Measurements from ENCODE around the gene MAEA. TPM values are rescaled to one million over a fixed set of nuclear protein-coding genes. Genes with fewer than 3 reads are reported as not detected.

MAEA gene
- total and polyA plus RNA-seq, 5 donors from 2014 or later: 61.2 to 77.7 (median 66.4) TPM

GRCh38 chr4:1347410-1347864 lies 57.7 kb downstream of the MAEA start:
- H3K27ac Mint-ChIP-seq: peak overlapping the region; percentile 86 to 93 (median 90)
- peaks cover 26% of the 10 kb centered on the region for H3K4me1 ChIP-seq (ENCODE audit: control insufficient read depth, insufficient read depth, low read length, poor library complexity, severe bottlenecking)
- no peaks in the 10 kb centered on the region for H3K9me3 ChIP-seq (ENCODE audit: control insufficient read depth in 2 of 2, low read length in 2 of 2)
- H3K4me3 Mint-ChIP-seq: peak overlapping the region; percentile 90 to 96 (median 92)
- H3K4me1 Mint-ChIP-seq: peaks cover 12 to 50% (median 30%) of the 10 kb centered on the region in 4 donors
- H3K27me3 Mint-ChIP-seq: no peaks in the 10 kb centered on the region
- peak overlapping the region; percentile 77 for H3K4me3 ChIP-seq (ENCODE audit: low read depth, low read length)
- H3K36me3 Mint-ChIP-seq: peaks cover 14% of the 10 kb centered on the region
- no peaks in the 10 kb centered on the region for H3K9me3 Mint-ChIP-seq
- peak overlapping the region; percentile 93 for H3K27ac ChIP-seq (ENCODE audit: insufficient read depth, low read length, poor library complexity, severe bottlenecking)
- H3K27me3 ChIP-seq (ENCODE audit: control insufficient read depth, insufficient read depth, low read length): no peaks in the 10 kb centered on the region
- ATAC-seq (ENCODE audit: low read depth in 2 of 2) (peak in 1 of 2 donors; percentile 2), DNase-seq (peak in 1 of 3 donors; percentile 63)
- H3K36me3 ChIP-seq (ENCODE audit: control insufficient read depth, insufficient read depth, low read length): peaks cover 3% of the 10 kb centered on the region

DNA sequence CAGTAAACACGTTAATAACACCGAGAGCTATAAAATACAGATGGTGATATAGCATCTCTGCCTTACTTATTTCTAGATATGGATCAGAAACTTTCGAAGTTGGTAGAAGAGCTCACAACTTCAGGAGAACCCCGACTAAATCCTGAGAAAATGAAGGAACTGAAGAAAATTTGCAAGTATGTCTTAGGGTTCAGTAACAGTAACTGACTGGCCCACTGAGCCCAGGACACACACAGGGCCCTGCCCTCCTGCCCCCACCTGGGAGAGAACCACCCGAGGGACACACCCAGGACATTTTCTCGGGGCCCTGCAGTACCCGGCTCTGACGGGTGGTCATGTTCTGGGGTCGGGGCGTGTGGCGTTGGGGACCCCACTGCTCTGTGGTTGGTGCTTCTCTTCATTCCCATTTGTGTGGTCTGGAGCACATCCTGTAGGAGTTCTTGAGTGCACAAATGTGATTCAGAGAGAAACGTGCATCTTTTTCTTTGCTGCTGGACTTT lies 58.4 kb downstream of the MAEA start:
- H3K9me3 ChIP-seq (ENCODE audit: control insufficient read depth in 2 of 2, low read length in 2 of 2): no peaks in the 10 kb centered on the region
- Mint-ChIP-seq H3K4me3 (peak overlapping the region; percentile 90 to 96 (median 92)), H3K27ac (peak overlapping the region; percentile 86 to 93 (median 90)), H3K36me3 (peaks cover 14% of the 10 kb centered on the region), H3K4me1 (peaks cover 12 to 50% (median 30%) of the 10 kb centered on the region in 4 donors), H3K27me3 (no peaks in the 10 kb centered on the region), H3K9me3 (no peaks in the 10 kb centered on the region)
- no peaks in the 10 kb centered on the region for H3K27me3 ChIP-seq (ENCODE audit: control insufficient read depth, insufficient read depth, low read length)
- H3K36me3 ChIP-seq (ENCODE audit: control insufficient read depth, insufficient read depth, low read length): no peaks in the 10 kb centered on the region
- DNase-seq (no peak), ATAC-seq (ENCODE audit: low read depth in 2 of 2) (no peak)
- peaks cover 26% of the 10 kb centered on the region for H3K4me1 ChIP-seq (ENCODE audit: control insufficient read depth, insufficient read depth, low read length, poor library complexity, severe bottlenecking)
- H3K27ac ChIP-seq (ENCODE audit: insufficient read depth, low read length, poor library complexity, severe bottlenecking): peak overlapping the region; percentile 93
- peak overlapping the region; percentile 77 for H3K4me3 ChIP-seq (ENCODE audit: low read depth, low read length)

DNA sequence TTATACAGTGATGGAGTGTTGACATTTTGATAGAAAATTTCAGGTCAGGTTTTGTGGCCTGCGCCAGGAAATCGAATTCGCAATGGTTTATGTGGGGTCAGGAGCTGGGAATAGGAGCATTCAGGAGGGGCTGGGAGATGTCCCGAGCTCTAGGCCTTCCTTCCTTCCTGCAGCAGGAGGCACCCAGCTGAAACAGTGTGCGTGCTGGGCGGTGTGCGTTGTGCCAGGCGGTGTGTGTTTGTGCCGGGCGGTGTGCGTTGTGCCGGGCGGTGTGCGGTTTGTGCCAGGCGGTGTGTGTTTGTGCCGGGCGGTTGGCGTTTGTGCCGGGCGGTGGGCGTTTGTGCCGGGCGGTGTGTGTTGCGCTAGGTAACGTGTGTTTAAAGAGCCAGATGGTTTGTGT lies 59.1 kb downstream of the MAEA start:
- Histone ChIP-seq H3K36me3 (ENCODE audit: control insufficient read depth, insufficient read depth, low read length) (no peaks in the 10 kb centered on the region), H3K4me1 (ENCODE audit: control insufficient read depth, insufficient read depth, low read length, poor library complexity, severe bottlenecking) (peaks cover 26% of the 10 kb centered on the region), H3K27ac (ENCODE audit: insufficient read depth, low read length, poor library complexity, severe bottlenecking) (peak overlapping the region; percentile 93), H3K4me3 (ENCODE audit: low read depth, low read length) (no peak overlapping the region), H3K27me3 (ENCODE audit: control insufficient read depth, insufficient read depth, low read length) (no peaks in the 10 kb centered on the region), H3K9me3 (ENCODE audit: control insufficient read depth in 2 of 2, low read length in 2 of 2) (no peaks in the 10 kb centered on the region)
- DNase-seq (no peak), ATAC-seq (ENCODE audit: low read depth in 2 of 2) (no peak)
- Mint-ChIP-seq H3K9me3 (no peaks in the 10 kb centered on the region), H3K27ac (peak overlapping the region in 2 of 3 donors; percentile 86 to 93), H3K4me3 (peak overlapping the region; percentile 58 to 96 (median 83)), H3K4me1 (peaks cover 12 to 50% (median 30%) of the 10 kb centered on the region in 4 donors), H3K27me3 (no peaks in the 10 kb centered on the region), H3K36me3 (peaks cover 14% of the 10 kb centered on the region)

DNA sequence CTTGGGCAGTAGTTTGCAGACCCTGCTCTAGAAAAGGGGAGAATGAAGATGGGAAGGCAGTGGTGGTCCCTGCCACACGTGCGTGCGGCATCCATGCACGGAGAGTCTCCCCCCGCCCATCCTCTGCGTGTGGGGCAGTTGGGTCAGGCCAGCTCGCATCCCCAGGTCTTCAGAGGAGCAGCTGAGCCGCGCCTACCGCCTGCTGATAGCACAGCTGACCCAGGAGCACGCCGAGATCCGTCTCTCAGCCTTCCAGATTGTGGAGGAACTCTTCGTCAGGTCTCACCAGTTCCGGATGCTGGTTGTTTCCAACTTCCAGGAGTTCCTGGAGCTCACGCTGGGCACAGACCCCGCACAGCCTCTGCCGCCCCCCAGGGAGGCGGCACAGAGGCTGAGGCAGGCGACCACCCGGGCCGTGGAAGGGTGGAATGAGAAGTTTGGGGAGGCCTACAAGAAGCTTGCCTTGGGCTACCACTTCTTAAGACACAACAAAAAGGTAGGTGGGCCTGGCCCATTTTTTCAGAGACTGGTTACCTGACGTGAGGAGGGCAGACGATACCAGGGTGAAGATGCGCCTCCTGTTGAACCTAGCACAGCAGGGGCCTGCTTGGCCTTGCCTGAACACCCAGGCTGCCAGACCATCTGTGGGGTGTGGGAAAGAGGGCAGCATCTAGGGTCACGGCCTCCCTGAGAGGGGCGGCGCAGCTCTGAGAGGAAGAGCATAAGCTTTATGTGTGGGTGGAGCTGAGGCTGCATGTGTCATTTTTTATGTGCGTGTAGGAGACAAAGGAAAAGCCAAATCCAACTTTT lies 59.9 kb downstream of the MAEA start:
- Mint-ChIP-seq H3K4me3 (peak overlapping the region in 2 of 4 donors; percentile 58 to 96), H3K36me3 (peaks cover 17% of the 10 kb centered on the region), H3K9me3 (no peaks in the 10 kb centered on the region), H3K27me3 (no peaks in the 10 kb centered on the region), H3K4me1 (peaks cover 10 to 47% (median 28%) of the 10 kb centered on the region in 4 donors), H3K27ac (peak overlapping the region in 1 of 3 donors; percentile 93)
- H3K27me3 ChIP-seq (ENCODE audit: control insufficient read depth, insufficient read depth, low read length): no peaks in the 10 kb centered on the region
- ATAC-seq (ENCODE audit: low read depth in 2 of 2): no peak
- H3K36me3 ChIP-seq (ENCODE audit: control insufficient read depth, insufficient read depth, low read length): peaks cover under 1% of the 10 kb centered on the region
- DNase-seq: no peak
- H3K27ac ChIP-seq (ENCODE audit: insufficient read depth, low read length, poor library complexity, severe bottlenecking): no peak overlapping the region
- H3K4me1 ChIP-seq (ENCODE audit: control insufficient read depth, insufficient read depth, low read length, poor library complexity, severe bottlenecking): peaks cover 26% of the 10 kb centered on the region
- H3K9me3 ChIP-seq (ENCODE audit: control insufficient read depth in 2 of 2, low read length in 2 of 2): no peaks in the 10 kb centered on the region
- H3K4me3 ChIP-seq (ENCODE audit: low read depth, low read length): no peak overlapping the region

GRCh38 chr4:1350169-1350520 lies 60.5 kb downstream of the MAEA start:
- Mint-ChIP-seq H3K36me3 (peaks cover 18% of the 10 kb centered on the region), H3K27me3 (no peaks in the 10 kb centered on the region), H3K4me1 (peaks cover 5 to 42% (median 24%) of the 10 kb centered on the region in 4 donors), H3K27ac (no peak overlapping the region), H3K9me3 (no peaks in the 10 kb centered on the region), H3K4me3 (peak overlapping the region in 2 of 4 donors; percentile 58 to 70)
- H3K36me3 ChIP-seq (ENCODE audit: control insufficient read depth, insufficient read depth, low read length): peaks cover 3% of the 10 kb centered on the region
- H3K27ac ChIP-seq (ENCODE audit: insufficient read depth, low read length, poor library complexity, severe bottlenecking): no peak overlapping the region
- ATAC-seq (ENCODE audit: low read depth in 2 of 2): no peak
- no peaks in the 10 kb centered on the region for H3K27me3 ChIP-seq (ENCODE audit: control insufficient read depth, insufficient read depth, low read length)
- peaks cover 26% of the 10 kb centered on the region for H3K4me1 ChIP-seq (ENCODE audit: control insufficient read depth, insufficient read depth, low read length, poor library complexity, severe bottlenecking)
- no peaks in the 10 kb centered on the region for H3K9me3 ChIP-seq (ENCODE audit: control insufficient read depth in 2 of 2, low read length in 2 of 2)
- no peak for DNase-seq
- no peak overlapping the region for H3K4me3 ChIP-seq (ENCODE audit: low read depth, low read length)

GRCh38 chr4:1351854-1352566 lies 62.3 kb downstream of the MAEA start:
- Histone ChIP-seq H3K4me1 (ENCODE audit: control insufficient read depth, insufficient read depth, low read length, poor library complexity, severe bottlenecking) (peaks cover 17% of the 10 kb centered on the region), H3K27ac (ENCODE audit: insufficient read depth, low read length, poor library complexity, severe bottlenecking) (no peak overlapping the region), H3K27me3 (ENCODE audit: control insufficient read depth, insufficient read depth, low read length) (no peaks in the 10 kb centered on the region), H3K36me3 (ENCODE audit: control insufficient read depth, insufficient read depth, low read length) (peaks cover 3% of the 10 kb centered on the region), H3K4me3 (ENCODE audit: low read depth, low read length) (no peak overlapping the region), H3K9me3 (ENCODE audit: control insufficient read depth in 2 of 2, low read length in 2 of 2) (no peaks in the 10 kb centered on the region)
- no peaks in the 10 kb centered on the region for H3K9me3 Mint-ChIP-seq
- DNase-seq: peak; percentile 77 to 88 (median 83)
- no peaks in the 10 kb centered on the region for H3K27me3 Mint-ChIP-seq
- H3K36me3 Mint-ChIP-seq: peaks cover 21% of the 10 kb centered on the region
- peak overlapping the region; percentile 22 to 89 (median 63) for H3K4me3 Mint-ChIP-seq
- H3K4me1 Mint-ChIP-seq: peaks cover 5 to 37% (median 22%) of the 10 kb centered on the region in 4 donors
- ATAC-seq (ENCODE audit: low read depth in 2 of 2): peak; percentile 25 to 38
- peak overlapping the region; percentile 85 to 91 (median 86) for H3K27ac Mint-ChIP-seq

DNA sequence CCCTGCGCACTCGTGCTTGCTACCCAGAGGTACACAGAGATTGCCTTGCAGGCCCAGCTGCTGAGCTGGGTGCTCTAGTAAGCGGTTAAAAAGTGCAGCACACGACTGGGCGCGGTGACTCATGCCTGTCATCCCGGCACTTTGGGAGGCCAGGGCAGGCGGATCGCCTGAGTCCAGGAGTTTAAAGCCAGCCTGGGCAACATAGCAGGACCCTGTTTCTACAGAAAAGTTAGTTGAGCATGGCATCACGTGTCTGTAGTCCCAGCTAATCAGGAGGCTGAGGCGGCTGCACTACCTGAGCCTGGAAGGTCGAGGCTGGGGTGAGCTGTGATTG lies 62.8 kb downstream of the MAEA start:
- H3K4me1 Mint-ChIP-seq: peaks cover 5 to 37% (median 22%) of the 10 kb centered on the region in 4 donors

More for the DNA sequence above, 62.8 kb downstream of the MAEA start:
- Mint-ChIP-seq H3K27me3 (no peaks in the 10 kb centered on the region), H3K27ac (no peak overlapping the region), H3K36me3 (peaks cover 21% of the 10 kb centered on the region), H3K4me3 (no peak overlapping the region), H3K9me3 (no peaks in the 10 kb centered on the region)
- no peak overlapping the region for H3K27ac ChIP-seq (ENCODE audit: insufficient read depth, low read length, poor library complexity, severe bottlenecking)
- no peak overlapping the region for H3K4me3 ChIP-seq (ENCODE audit: low read depth, low read length)
- H3K9me3 ChIP-seq (ENCODE audit: control insufficient read depth in 2 of 2, low read length in 2 of 2): no peaks in the 10 kb centered on the region
- DNase-seq: no peak
- peaks cover 15% of the 10 kb centered on the region for H3K4me1 ChIP-seq (ENCODE audit: control insufficient read depth, insufficient read depth, low read length, poor library complexity, severe bottlenecking)
- H3K36me3 ChIP-seq (ENCODE audit: control insufficient read depth, insufficient read depth, low read length): peaks cover 3% of the 10 kb centered on the region
- ATAC-seq (ENCODE audit: low read depth in 2 of 2): no peak
- no peaks in the 10 kb centered on the region for H3K27me3 ChIP-seq (ENCODE audit: control insufficient read depth, insufficient read depth, low read length)

Data from CD4-positive, CD25-positive, alpha-beta regulatory T cell (primary cell).